Stimulated activated CD4-positive, alpha-beta T cell treated with anti-CD3 and anti-CD28 coated beads, TNF-alpha, amount 100 ng/mL, for 24 hours (primary cell): ENCODE data around the gene MYO18A.

Experiments
- DNase-seq, 3 experiments: peaks; one replicate each; pipeline ENCODE4 v3.0.0-alpha.2; 2020; ENCODE audit warnings: low read depth in 3 of 3

Gene MYO18A

GRCh38 chr17:29024316-29024952 lies 155.8 kb downstream of the MYO18A start:
- no peak for DNase-seq

- no peak for DNase-seq
Observed at GRCh38 chr17:29022074-29022473, 158.1 kb downstream of the MYO18A start.

DNA sequence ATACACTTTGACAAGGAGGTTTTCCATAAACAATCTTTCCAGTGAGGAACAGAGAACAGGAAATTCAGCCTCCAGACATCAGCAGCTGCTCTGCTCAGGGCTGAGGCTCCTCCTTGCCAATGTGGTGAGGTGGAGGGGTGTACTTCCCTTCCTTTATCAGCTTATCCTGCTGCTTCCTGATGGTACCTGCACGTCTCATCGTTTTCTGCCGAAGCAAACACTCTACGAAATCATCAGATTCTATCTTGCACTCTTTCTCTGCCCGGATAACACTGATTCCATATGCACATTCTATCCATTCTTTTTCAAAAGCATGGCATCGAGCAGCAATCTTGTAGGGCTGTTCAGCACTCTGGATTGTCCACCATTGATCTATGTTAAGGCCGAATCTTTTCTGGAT lies 159.0 kb downstream of the MYO18A start:
- no peak for DNase-seq
